Astrocyte (in vitro differentiated cells and primary cell): ENCODE measurements around the gene SDE2.
"Not testable (repeated sequence)": the region's sequence is repeated elsewhere in the genome, so short reads cannot be mapped to it uniquely, and the experiment has no call there.

ENCODE experiments used
- EZH2 ChIP-seq: IDR thresholded peaks from 2 replicates; pipeline ENCODE4 v1.6.1; 2012; ENCODE audit warnings: mild to moderate bottlenecking, low read length, inconsistent platforms; ENCODE audit not compliant: insufficient read depth
- TF ChIP-seq, protein P1 (sequence below): IDR thresholded peaks from 2 replicates; pipeline ENCODE4 v1.5.1; 2011; ENCODE audit warnings: low read depth, mild to moderate bottlenecking, inconsistent platforms, low read length, moderate library complexity; ENCODE audit not compliant: insufficient read depth

DNA sequence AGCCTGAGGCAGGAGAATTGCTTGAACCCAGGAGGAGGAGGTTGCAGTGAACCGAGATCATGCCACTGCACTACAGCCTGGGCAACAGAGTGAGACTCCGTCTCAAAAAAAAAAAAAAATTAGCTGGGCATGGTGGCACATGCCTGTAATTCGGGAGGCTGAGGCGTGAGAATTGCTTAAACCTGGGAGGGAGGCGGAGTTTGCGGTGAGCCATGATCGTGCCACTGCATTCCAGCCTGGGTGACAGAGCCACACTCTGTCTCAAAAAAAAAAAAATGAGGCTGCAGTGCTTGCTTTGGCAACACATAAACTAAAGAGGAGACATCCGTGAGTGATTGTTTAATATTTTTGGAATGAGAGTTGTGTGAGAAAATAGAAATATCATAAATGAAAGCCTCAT lies 63.1 kb downstream of the SDE2 start:
- TF ChIP-seq, protein P1, sequence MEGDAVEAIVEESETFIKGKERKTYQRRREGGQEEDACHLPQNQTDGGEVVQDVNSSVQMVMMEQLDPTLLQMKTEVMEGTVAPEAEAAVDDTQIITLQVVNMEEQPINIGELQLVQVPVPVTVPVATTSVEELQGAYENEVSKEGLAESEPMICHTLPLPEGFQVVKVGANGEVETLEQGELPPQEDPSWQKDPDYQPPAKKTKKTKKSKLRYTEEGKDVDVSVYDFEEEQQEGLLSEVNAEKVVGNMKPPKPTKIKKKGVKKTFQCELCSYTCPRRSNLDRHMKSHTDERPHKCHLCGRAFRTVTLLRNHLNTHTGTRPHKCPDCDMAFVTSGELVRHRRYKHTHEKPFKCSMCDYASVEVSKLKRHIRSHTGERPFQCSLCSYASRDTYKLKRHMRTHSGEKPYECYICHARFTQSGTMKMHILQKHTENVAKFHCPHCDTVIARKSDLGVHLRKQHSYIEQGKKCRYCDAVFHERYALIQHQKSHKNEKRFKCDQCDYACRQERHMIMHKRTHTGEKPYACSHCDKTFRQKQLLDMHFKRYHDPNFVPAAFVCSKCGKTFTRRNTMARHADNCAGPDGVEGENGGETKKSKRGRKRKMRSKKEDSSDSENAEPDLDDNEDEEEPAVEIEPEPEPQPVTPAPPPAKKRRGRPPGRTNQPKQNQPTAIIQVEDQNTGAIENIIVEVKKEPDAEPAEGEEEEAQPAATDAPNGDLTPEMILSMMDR, result not testable (repeated sequence)
- TF ChIP-seq EZH2, result not testable (repeated sequence)
